ENCODE measurements around the gene ATG2A.

ATG2A gene

GRCh38 chr11:64911142-64911541 lies 5.9 kb downstream of the ATG2A start:
- TF ChIP-seq POLR2A (IDR thresholded peaks at IDR 0.05; ENCODE audit: extremely low read depth, insufficient read length): no peak
- TF ChIP-seq CTCF (IDR thresholded peaks at IDR 0.05; ENCODE audit: low read depth, low read length): no peak
- no peak for TF ChIP-seq MYC (IDR thresholded peaks at IDR 0.05; ENCODE audit: low read depth, low read length)
- no peak for TF ChIP-seq MAX (IDR thresholded peaks at IDR 0.05; ENCODE audit: low read depth, low read length)
- DNase-seq (ENCODE audit: low read depth): no peak

GRCh38 chr11:64910451-64911093 lies 6.4 kb downstream of the ATG2A start:
- no peak for TF ChIP-seq CTCF (IDR thresholded peaks at IDR 0.05; ENCODE audit: low read depth, low read length)
- TF ChIP-seq POLR2A (IDR thresholded peaks at IDR 0.05; ENCODE audit: extremely low read depth, insufficient read length): no peak
- TF ChIP-seq MAX (IDR thresholded peaks at IDR 0.05; ENCODE audit: low read depth, low read length): no peak
- no peak for TF ChIP-seq MYC (IDR thresholded peaks at IDR 0.05; ENCODE audit: low read depth, low read length)
- no peak for DNase-seq (ENCODE audit: low read depth)

More at GRCh38 chr11:64911142-64911541, 5.9 kb downstream of the ATG2A start:
- no peak overlapping the region for H3K4me3 ChIP-seq (ENCODE audit: low read depth, low read length)

GRCh38 chr11:64909653-64910343 lies 7.2 kb downstream of the ATG2A start:
- DNase-seq (ENCODE audit: low read depth): no peak
- no peak overlapping the region for H3K4me3 ChIP-seq (ENCODE audit: low read depth, low read length)
- TF ChIP-seq POLR2A (IDR thresholded peaks at IDR 0.05; ENCODE audit: extremely low read depth, insufficient read length) (no peak), CTCF (IDR thresholded peaks at IDR 0.05; ENCODE audit: low read depth, low read length) (no peak), MAX (IDR thresholded peaks at IDR 0.05; ENCODE audit: low read depth, low read length) (no peak), MYC (IDR thresholded peaks at IDR 0.05; ENCODE audit: low read depth, low read length) (no peak)

More at GRCh38 chr11:64910451-64911093, 6.4 kb downstream of the ATG2A start:
- H3K4me3 ChIP-seq (ENCODE audit: low read depth, low read length): no peak overlapping the region

- no peak for DNase-seq (ENCODE audit: low read depth)
- no peak overlapping the region for H3K4me3 ChIP-seq (ENCODE audit: low read depth, low read length)
- TF ChIP-seq CTCF (IDR thresholded peaks at IDR 0.05; ENCODE audit: low read depth, low read length) (no peak), POLR2A (IDR thresholded peaks at IDR 0.05; ENCODE audit: extremely low read depth, insufficient read length) (no peak), MYC (IDR thresholded peaks at IDR 0.05; ENCODE audit: low read depth, low read length) (no peak), MAX (IDR thresholded peaks at IDR 0.05; ENCODE audit: low read depth, low read length) (no peak)
Measured at GRCh38 chr11:64908766-64909165, 8.2 kb downstream of the ATG2A start.

GRCh38 chr11:64906314-64906635 lies 10.7 kb downstream of the ATG2A start:
- no peak for TF ChIP-seq MAX (IDR thresholded peaks at IDR 0.05; ENCODE audit: low read depth, low read length)
- TF ChIP-seq MYC (IDR thresholded peaks at IDR 0.05; ENCODE audit: low read depth, low read length): no peak
- no peak for TF ChIP-seq POLR2A (IDR thresholded peaks at IDR 0.05; ENCODE audit: extremely low read depth, insufficient read length)
- TF ChIP-seq CTCF (IDR thresholded peaks at IDR 0.05; ENCODE audit: low read depth, low read length): no peak
- H3K4me3 ChIP-seq (ENCODE audit: low read depth, low read length): no peak overlapping the region
- no peak for DNase-seq (ENCODE audit: low read depth)
